ENCODE results near the gene MAP1S.

DNA sequence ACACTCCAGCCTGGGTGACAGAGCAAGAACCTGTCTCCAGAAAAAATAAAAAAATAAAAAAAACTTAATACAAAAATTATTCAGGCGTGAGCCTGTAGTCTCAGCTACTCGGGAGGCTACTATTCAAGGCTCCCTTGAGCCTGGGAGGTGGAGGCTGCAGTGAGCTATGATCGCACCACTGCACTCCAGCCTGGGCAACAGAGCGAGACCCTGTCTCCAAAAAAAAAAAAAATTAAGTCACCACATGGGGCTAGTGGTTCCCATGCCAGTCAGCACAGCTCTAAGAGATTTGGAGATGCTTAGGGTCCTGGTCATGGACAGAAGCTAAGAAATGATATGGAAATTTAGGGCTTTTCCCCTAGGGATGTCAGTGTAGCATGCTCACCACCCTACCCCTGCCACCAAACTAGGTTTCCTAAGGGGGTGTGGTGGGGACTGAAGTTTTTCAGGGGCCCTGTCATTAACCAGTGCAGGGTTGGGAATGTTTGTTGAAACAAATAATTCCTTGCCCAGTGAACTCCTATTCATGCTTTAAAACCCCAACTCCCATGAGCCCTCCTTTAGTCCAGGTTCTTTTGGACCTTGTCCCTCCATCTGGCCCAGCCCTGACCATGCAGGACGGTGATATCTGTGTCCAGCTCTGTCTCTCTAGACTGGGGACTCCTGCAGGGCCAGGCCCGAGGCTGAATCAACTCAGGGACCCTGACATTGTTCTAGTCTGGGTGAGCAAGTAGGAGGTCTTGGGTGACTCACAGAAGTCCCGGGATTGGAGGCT, 33.8 kb downstream of the MAP1S start:
- TF ChIP-seq CTCF (conservative IDR thresholded peaks at IDR 0.05; ENCODE audit: low read depth, low read length) = no peak
- no peak for TF ChIP-seq POLR2A (IDR thresholded peaks at IDR 0.05; ENCODE audit: low read depth, low read length)
- TF ChIP-seq RCOR1 (IDR thresholded peaks at IDR 0.05; ENCODE audit: insufficient replicate concordance, low read length) = no peak
- no peak for TF ChIP-seq RAD21 (IDR thresholded peaks at IDR 0.05; ENCODE audit: low read length)
- TF ChIP-seq SMC3 (IDR thresholded peaks at IDR 0.05; ENCODE audit: low read depth, low read length) = no peak
- no peak for TF ChIP-seq BHLHE40 (IDR thresholded peaks at IDR 0.05; ENCODE audit: low read depth, low read length)
- no peak for TF ChIP-seq CEBPB (IDR thresholded peaks at IDR 0.05; ENCODE audit: low read depth, low read length)
- no peak for TF ChIP-seq NFE2L2 (IDR thresholded peaks at IDR 0.05; ENCODE audit: low read depth, low read length)
- TF ChIP-seq MXI1 (IDR thresholded peaks at IDR 0.05; ENCODE audit: borderline replicate concordance, low read depth, low read length) = no peak
- TF ChIP-seq CHD1 (IDR thresholded peaks at IDR 0.05; ENCODE audit: low read depth, low read length) = no peak
